ENCODE data around the gene SLC26A11.

GRCh38 chr17:80221351-80222105, 1.3 kb downstream of the SLC26A11 start:
- TF ChIP-seq JUND (IDR thresholded peaks at IDR 0.05) (no peak), POLR2A (IDR thresholded peaks at IDR 0.05; ENCODE audit: borderline replicate concordance, extremely low read depth, insufficient read depth, insufficient read length) (no peak), POLR2AphosphoS5 (IDR thresholded peaks at IDR 0.05; ENCODE audit: low read depth, low read length) (no peak), CTCF (IDR thresholded peaks at IDR 0.05 in 2 of 3, conservative IDR thresholded peaks at IDR 0.05 in 1 of 3; ENCODE audit: borderline replicate concordance in 1 of 3, insufficient read depth in 1 of 3, low read depth in 2 of 3, low read length in 2 of 3) (no peak), ATF3 (IDR thresholded peaks at IDR 0.05) (no peak), CBX3 (IDR thresholded peaks at IDR 0.05; ENCODE audit: low read depth) (no peak), EZH2phosphoT487 (IDR thresholded peaks at IDR 0.05; ENCODE audit: borderline replicate concordance) (no peak), EZH2 (IDR thresholded peaks at IDR 0.05) (no peak)

Measured in HCT116 (cell line).